Stimulated activated CD4-positive, alpha-beta T cell treated with anti-CD3 and anti-CD28 coated beads, Interleukin-12 subunit alpha, Interleukin-12 subunit beta, amount 100 ng/mL, for 4 hours (primary cell): Measurements from ENCODE around the gene RAB29.

ENCODE experiments used
- DNase-seq: peaks from one replicate; pipeline ENCODE4 v3.0.0-alpha.2; 2020

RAB29 gene

DNA sequence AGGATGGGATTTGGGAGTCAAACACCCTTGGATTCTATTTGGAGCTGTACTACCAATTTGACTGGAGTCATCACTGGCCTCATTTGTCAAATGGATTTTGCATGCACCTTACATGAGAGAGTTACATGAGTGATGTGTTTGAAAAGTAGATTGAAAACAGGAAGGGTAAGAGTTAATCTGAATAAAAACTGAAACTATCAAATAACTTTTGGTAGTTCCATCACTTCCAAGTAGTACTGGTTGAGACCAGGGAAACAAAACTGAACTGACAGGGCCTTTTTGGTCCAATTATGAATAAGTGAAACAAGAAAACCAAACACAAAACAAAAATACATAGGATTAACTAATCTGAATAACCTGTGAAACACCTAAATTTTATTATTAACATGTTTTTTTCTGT lies 55.5 kb downstream of the RAB29 start:
- no peak for DNase-seq

DNA sequence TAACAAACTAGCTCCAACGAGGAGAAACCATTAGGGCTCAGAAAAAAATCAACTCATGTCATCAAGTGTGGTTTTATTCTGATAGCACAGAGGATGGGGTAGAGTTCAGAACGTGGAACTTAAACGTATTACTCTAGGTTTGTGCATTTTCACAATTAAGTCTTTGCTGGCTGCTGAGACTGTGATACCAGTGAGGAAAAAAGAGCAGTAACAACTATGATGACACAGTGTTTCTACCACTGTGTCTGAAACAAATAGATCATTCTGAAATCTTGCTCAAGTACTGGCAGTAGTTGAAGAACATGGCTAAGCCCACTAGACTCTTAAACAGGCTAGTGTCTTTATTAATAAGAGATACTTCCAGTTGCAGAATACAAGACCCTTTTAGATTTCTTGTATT lies 56.3 kb downstream of the RAB29 start:
- DNase-seq = no peak
